ENCODE data around the gene SYN1.

DNA sequence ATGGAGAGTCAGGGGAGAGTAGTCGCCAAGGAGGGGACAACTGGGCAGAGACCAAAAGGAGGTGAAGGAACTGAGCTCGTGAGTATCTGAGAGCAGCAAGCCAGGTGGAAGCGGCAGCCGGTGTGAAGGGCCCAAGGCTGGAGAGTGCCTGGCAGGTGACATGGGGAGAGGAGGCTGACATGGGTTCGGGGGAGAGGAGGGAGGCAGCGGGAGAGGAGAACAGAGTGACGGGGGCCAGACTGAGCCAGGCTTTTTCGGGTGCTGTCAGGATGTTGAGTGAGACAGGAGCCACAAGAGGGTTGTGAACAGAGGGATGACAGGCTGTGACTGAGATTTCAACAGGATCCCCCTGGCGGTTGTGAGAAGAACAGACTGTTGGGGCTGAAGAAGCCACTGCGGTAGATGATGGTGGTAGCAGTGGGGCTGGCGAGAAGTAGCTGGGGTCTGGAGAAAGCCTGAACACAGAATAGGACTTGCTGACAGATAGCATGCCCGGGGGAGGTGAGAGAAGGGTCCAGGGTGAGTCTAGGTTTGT is 25.0 kb upstream of the SYN1 start:
- TF ChIP-seq POLR2A (IDR thresholded peaks at IDR 0.05): no peak
- peak in 10 of 11 experiments; percentile 6 to 45 (median 27) for TF ChIP-seq CTCF (IDR thresholded peaks at IDR 0.05 in 8 of 11, conservative IDR thresholded peaks at IDR 0.05 in 3 of 11)
